Fibroblast of the aortic adventitia (primary cell): ENCODE measurements around the gene TNFRSF21. TPM values are rescaled to one million over a fixed set of nuclear protein-coding genes. Genes with fewer than 3 reads are reported as not detected.
"Not testable (repeated sequence)": the region's sequence is repeated elsewhere in the genome, so short reads cannot be mapped to it uniquely, and the experiment has no call there.

ENCODE experiments used
- DNase-seq: peaks from one replicate; pipeline ENCODE4 v3.0.0-alpha.2; 2010; ENCODE audit warnings: low read depth
- H3K4me3 ChIP-seq: 2 replicates; pipeline ENCODE4 v1.5.1; 2011; ENCODE audit warnings: low read depth, mild to moderate bottlenecking, control low read depth, low read length, moderate library complexity
- CTCF ChIP-seq: IDR thresholded peaks from 2 replicates; pipeline ENCODE4 v1.5.1; 2011; ENCODE audit warnings: mild to moderate bottlenecking, low read length, control low read depth, inconsistent platforms; ENCODE audit not compliant: insufficient read depth
- total RNA-seq: library from RNA; depleted of rRNA; stranded (reverse); fragments of >200 nt; gene quantifications from 2 replicates; pipeline ENCODE4 v1.2.3, GENCODE V29; 2012; ENCODE audit warnings: low replicate concordance

TNFRSF21 gene
- total RNA-seq, 1 donor: 17.7 TPM

DNA sequence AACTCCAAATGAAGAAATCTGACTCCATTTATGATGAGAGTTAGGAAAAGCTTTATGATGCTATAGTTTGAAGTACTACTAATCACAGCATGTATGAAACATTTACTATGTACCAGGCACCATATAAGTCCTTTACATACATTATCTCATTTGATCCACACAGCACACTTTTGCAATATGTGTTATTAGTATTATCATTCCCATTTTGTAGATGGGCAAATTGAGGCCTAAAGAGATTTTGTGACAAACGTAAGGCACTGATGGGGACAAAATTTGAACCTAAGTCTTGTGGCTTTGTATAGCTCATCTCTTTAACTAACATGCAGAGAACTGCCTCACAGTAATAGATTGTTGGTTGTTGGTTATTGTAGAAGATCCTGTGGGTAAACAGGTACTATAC is 14.2 kb upstream of the TNFRSF21 start:
- no peak overlapping the region for H3K4me3 ChIP-seq
- TF ChIP-seq CTCF: no peak
- no peak for DNase-seq

DNA sequence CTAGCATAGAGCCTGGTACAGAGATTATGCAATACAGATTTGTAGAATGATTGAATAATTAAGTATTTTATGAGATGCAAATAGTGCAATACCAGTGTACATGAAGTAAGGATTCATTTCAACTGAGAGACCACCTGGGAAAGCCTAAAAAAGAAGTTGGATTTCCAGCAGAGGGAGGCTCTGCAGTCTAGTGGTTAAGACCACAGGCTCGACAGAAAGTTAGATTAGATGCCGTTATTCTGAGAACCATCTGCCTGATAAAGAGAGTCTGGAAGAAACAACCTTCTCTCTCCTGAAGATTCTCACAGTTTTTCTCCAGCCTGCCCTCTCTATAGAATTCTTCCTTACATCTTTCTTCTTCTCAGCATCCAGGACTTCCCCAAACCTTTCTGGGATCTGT is 13.6 kb upstream of the TNFRSF21 start:
- TF ChIP-seq CTCF: no peak
- H3K4me3 ChIP-seq: no peak overlapping the region
- no peak for DNase-seq

DNA sequence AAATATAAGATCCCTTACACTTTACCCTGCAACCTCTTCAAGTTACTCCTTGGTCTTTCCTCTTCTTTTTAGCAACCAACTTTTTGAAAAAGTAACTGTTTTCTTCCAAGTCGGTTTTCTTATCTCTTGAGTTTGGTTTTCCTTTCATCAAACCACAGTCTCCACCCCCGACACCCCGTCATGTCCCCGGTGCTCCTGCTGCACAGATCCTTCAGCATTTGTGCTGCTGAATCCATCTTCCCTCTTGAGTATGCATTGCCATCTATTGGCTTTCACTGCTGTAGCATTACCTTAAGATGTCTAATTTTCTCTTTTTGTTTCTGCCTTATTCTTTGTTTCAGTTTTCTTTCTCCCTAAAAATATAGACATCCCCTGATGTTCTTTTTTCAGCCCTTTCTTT is 11.9 kb upstream of the TNFRSF21 start:
- no peak for TF ChIP-seq CTCF
- DNase-seq: no peak
- no peak overlapping the region for H3K4me3 ChIP-seq

- no peak for DNase-seq
- no peak overlapping the region for H3K4me3 ChIP-seq
- TF ChIP-seq CTCF: no peak
Measured at GRCh38 chr6:47319867-47320266, 10.2 kb upstream of the TNFRSF21 start.

DNA sequence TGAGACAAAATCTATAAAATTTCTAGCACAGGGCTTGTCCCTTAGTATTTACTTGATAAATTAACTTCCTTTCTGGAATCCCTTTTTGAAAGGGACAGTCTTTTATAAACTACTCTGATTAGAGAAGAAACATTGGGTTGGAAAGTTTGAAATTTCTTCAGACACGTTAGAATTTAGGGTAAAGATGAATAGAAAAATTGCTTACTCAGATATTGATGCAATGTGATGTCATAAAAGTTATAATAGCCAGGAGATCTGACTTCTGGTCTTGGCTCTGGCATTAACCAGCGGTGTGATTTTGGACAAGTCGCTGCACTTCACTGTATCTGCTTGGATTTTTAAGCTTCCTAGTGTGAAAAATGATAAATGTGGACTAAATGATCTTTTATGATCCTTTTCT is 9.7 kb upstream of the TNFRSF21 start:
- no peak overlapping the region for H3K4me3 ChIP-seq
- TF ChIP-seq CTCF: no peak
- DNase-seq: no peak

GRCh38 chr6:47318236-47318989 is 8.7 kb upstream of the TNFRSF21 start:
- no peak for TF ChIP-seq CTCF
- DNase-seq: no peak
- H3K4me3 ChIP-seq: no peak overlapping the region

DNA sequence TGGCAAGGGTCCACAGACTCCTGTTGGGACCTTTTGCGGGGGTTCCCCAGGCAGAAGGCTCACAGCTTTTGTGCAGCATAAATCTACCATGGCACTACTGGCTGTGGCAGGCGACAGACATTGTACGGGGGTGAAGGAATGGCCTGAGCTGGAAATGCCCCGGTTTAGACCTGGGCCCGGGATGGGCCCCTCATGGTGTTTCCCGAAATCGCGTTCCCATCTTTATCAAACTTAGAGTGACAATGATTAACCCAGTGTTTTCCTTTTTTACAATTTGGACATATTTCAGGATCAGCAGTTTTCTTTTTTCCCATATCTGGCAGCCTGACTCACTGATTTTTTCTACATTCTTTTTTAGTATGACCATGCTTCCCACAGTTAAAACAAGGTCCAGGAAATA is 5.5 kb upstream of the TNFRSF21 start:
- not testable (repeated sequence) for H3K4me3 ChIP-seq, DNase-seq
